HEK293 (cell line): ENCODE results near the gene MYH11.

ENCODE experiments used
- CTCF ChIA-PET: fragments of 350-600 bp; formaldehyde crosslinking; extraction: SDS; loops from one replicate; lab custom pipeline; 2021; ENCODE audit warnings: antibody characterized with exemption; lab: Yijun Ruan, JAX
- POLR2A ChIA-PET: fragments of 300-600 bp; formaldehyde crosslinking; extraction: SDS; loops from one replicate; lab custom pipeline; 2020; ENCODE audit warnings: antibody characterized with exemption, inconsistent platforms; lab: Yijun Ruan, JAX
- H3K27ac ChIP-seq: fragments of 200-500 bp; sonication (Bioruptor generic); 2 replicates; pipeline ENCODE4 v1.5.1; 2014; ENCODE audit warnings: low read depth, low read length, control low read depth, inconsistent platforms; ENCODE audit errors: extremely low read depth
- H3K36me3 ChIP-seq, 2 experiments: fragments of 200-500 bp in 1 of 2; sonication (Bioruptor generic) in 1 of 2; 1 replicate in 1 of 2; 2 replicates in 1 of 2; pipeline ENCODE4 v1.5.1; 2014 to 2017; ENCODE audit warnings: inconsistent platforms in 2 of 2, low read length in 2 of 2; ENCODE audit not compliant: control insufficient read depth in 2 of 2, insufficient read depth in 1 of 2
- H3K4me1 ChIP-seq: fragments of 200-500 bp; sonication (Bioruptor generic); 2 replicates; pipeline ENCODE4 v1.5.1; 2014; ENCODE audit warnings: mild to moderate bottlenecking, low read length, inconsistent platforms; ENCODE audit not compliant: control insufficient read depth, insufficient read depth
- H3K4me3 ChIP-seq: 2 replicates; pipeline ENCODE4 v1.5.1; 2011; ENCODE audit warnings: low read depth, mild to moderate bottlenecking, control low read depth, low read length, moderate library complexity
- H3K9me3 ChIP-seq: fragments of 200-500 bp; sonication (Bioruptor generic); 2 replicates; pipeline ENCODE4 v1.5.1; 2014; ENCODE audit warnings: low read depth, low read length, inconsistent platforms; ENCODE audit not compliant: control insufficient read depth, insufficient read depth
- KLF1 ChIP-seq: fragments of 450-650 bp; formaldehyde crosslinking; IDR thresholded peaks from 2 replicates; pipeline ENCODE4 v1.5.1; 2016; ENCODE audit warnings: missing biosample characterization, missing genetic modification characterization
- ZEB2 ChIP-seq: fragments of 450-650 bp; formaldehyde crosslinking; IDR thresholded peaks from 2 replicates; pipeline ENCODE4 v1.5.1; 2016; ENCODE audit warnings: missing biosample characterization, missing genetic modification characterization
- ZFP37 ChIP-seq: fragments of 450-650 bp; formaldehyde crosslinking; IDR thresholded peaks from 2 replicates; pipeline ENCODE4 v1.5.1; 2016; ENCODE audit warnings: missing biosample characterization, missing genetic modification characterization
- ZNF112 ChIP-seq: fragments of 450-650 bp; formaldehyde crosslinking; IDR thresholded peaks from 2 replicates; pipeline ENCODE4 v1.5.0; 2017; ENCODE audit warnings: missing biosample characterization, missing genetic modification characterization
- ZNF132 ChIP-seq: fragments of 450-650 bp; formaldehyde crosslinking; IDR thresholded peaks from 2 replicates; pipeline ENCODE4 v1.5.1; 2017; ENCODE audit warnings: missing biosample characterization, missing genetic modification characterization, borderline replicate concordance
- ZNF140 ChIP-seq: fragments of 450-650 bp; formaldehyde crosslinking; IDR thresholded peaks from 2 replicates; pipeline ENCODE4 v1.5.1; 2016; ENCODE audit warnings: missing biosample characterization, missing genetic modification characterization
- ZNF157 ChIP-seq: fragments of 450-650 bp; formaldehyde crosslinking; IDR thresholded peaks from 2 replicates; pipeline ENCODE4 v1.5.1; 2016; ENCODE audit warnings: missing biosample characterization, missing genetic modification characterization
- ZNF169 ChIP-seq: fragments of 450-650 bp; formaldehyde crosslinking; IDR thresholded peaks from 2 replicates; pipeline ENCODE4 v1.5.1; 2016; ENCODE audit warnings: missing biosample characterization, missing genetic modification characterization
- ZNF19 ChIP-seq: fragments of 450-650 bp; formaldehyde crosslinking; IDR thresholded peaks from 2 replicates; pipeline ENCODE4; 2016; ENCODE audit warnings: missing biosample characterization, missing genetic modification characterization, low read depth
- ZNF214 ChIP-seq: fragments of 450-650 bp; formaldehyde crosslinking; IDR thresholded peaks from 2 replicates; pipeline ENCODE4 v1.5.1; 2017; ENCODE audit warnings: missing biosample characterization, mild to moderate bottlenecking, missing genetic modification characterization, borderline replicate concordance
- ZNF423 ChIP-seq: fragments of 450-650 bp; formaldehyde crosslinking; IDR thresholded peaks from 2 replicates; pipeline ENCODE4 v1.5.1; 2016; ENCODE audit warnings: missing biosample characterization, missing genetic modification characterization
- ZNF426 ChIP-seq: fragments of 450-650 bp; formaldehyde crosslinking; IDR thresholded peaks from 2 replicates; pipeline ENCODE4 v1.5.1; 2017; ENCODE audit warnings: missing biosample characterization, missing genetic modification characterization, mild to moderate bottlenecking, inconsistent platforms, moderate library complexity
- ZNF548 ChIP-seq: fragments of 450-650 bp; formaldehyde crosslinking; IDR thresholded peaks from 2 replicates; pipeline ENCODE4 v1.5.1; 2016; ENCODE audit warnings: missing biosample characterization, missing genetic modification characterization
- ZNF571 ChIP-seq: fragments of 450-650 bp; formaldehyde crosslinking; IDR thresholded peaks from 2 replicates; pipeline ENCODE4 v1.5.0; 2017; ENCODE audit warnings: missing biosample characterization, missing genetic modification characterization
- ZNF621 ChIP-seq: fragments of 450-650 bp; formaldehyde crosslinking; IDR thresholded peaks from 2 replicates; pipeline ENCODE4 v1.5.1; 2017; ENCODE audit warnings: missing biosample characterization, missing genetic modification characterization
- ZNF629 ChIP-seq: fragments of 450-650 bp; formaldehyde crosslinking; IDR thresholded peaks from 2 replicates; pipeline ENCODE4 v1.5.1; 2017; ENCODE audit warnings: missing biosample characterization, missing genetic modification characterization
- ZNF701 ChIP-seq: fragments of 450-650 bp; formaldehyde crosslinking; IDR thresholded peaks from 2 replicates; pipeline ENCODE4 v1.5.1; 2016; ENCODE audit warnings: missing biosample characterization, missing genetic modification characterization
- ZNF768 ChIP-seq: fragments of 450-650 bp; formaldehyde crosslinking; IDR thresholded peaks from 2 replicates; pipeline ENCODE4 v1.5.1; 2018; ENCODE audit warnings: missing biosample characterization, mild to moderate bottlenecking, missing genetic modification characterization
- ZNF777 ChIP-seq: fragments of 450-650 bp; formaldehyde crosslinking; IDR thresholded peaks from 2 replicates; pipeline ENCODE4 v1.5.1; 2017; ENCODE audit warnings: missing biosample characterization, missing genetic modification characterization, borderline replicate concordance
- ZNF837 ChIP-seq: fragments of 450-650 bp; formaldehyde crosslinking; IDR thresholded peaks from 2 replicates; pipeline ENCODE4 v1.5.1; 2016; ENCODE audit warnings: missing biosample characterization, missing genetic modification characterization
- ZNF843 ChIP-seq: fragments of 450-650 bp; formaldehyde crosslinking; IDR thresholded peaks from 2 replicates; pipeline ENCODE4 v1.5.1; 2016; ENCODE audit warnings: missing biosample characterization, missing genetic modification characterization
- ZSCAN16 ChIP-seq: fragments of 450-650 bp; formaldehyde crosslinking; IDR thresholded peaks from 2 replicates; pipeline ENCODE4 v1.5.1; 2016; ENCODE audit warnings: missing biosample characterization, missing genetic modification characterization
- TF ChIP-seq, protein P1 (sequence below): fragments of 450-650 bp; IDR thresholded peaks from 2 replicates; pipeline ENCODE4 v1.5.1; 2018; ENCODE audit warnings: missing biosample characterization, missing genetic modification characterization
- TF ChIP-seq, protein P2 (sequence below): fragments of 450-650 bp; formaldehyde crosslinking; IDR thresholded peaks from 2 replicates; pipeline ENCODE4 v1.5.1; 2016; ENCODE audit warnings: missing biosample characterization, missing genetic modification characterization
- TF ChIP-seq, protein P3 (sequence below): fragments of 450-650 bp; formaldehyde crosslinking; IDR thresholded peaks from 2 replicates; pipeline ENCODE4 v1.5.1; 2016; ENCODE audit warnings: missing biosample characterization, missing genetic modification characterization
- TF ChIP-seq, protein P4 (sequence below): fragments of 450-650 bp; formaldehyde crosslinking; conservative IDR thresholded peaks from 2 replicates; pipeline ENCODE4 v1.5.1; 2016; ENCODE audit warnings: low read depth, missing biosample characterization, missing genetic modification characterization

MYH11 gene

DNA sequence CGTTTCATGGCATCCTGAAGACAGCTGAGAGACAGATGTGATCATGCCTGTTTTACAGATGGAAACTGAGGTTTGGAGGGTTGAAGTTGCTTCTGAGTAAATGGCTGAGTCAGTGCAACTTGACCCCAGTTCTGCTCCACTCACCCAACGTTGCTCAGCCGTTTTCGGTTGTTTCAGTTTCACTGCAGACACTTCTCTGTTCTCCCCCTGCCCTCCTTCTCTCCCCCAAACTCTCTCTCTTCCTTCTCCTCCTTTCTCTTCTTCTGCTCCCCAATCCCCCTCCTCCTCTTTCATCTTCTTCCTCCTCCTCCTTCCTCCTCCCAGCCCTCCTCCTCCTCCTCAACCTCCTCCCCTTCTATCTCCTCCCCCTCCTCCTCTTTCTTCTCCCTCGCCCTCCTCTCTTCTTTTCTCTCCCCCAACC is 41.0 kb upstream of the MYH11 start (continued):
- TF ChIP-seq ZNF571 (tag by site-specific recombination) (no peak), ZNF701 (tag by site-specific recombination) (no peak), ZNF169 (no peak), ZEB2 (tag by site-specific recombination) (no peak), ZNF140 (no peak), ZNF843 (tag by site-specific recombination) (no peak), ZNF214 (tag by site-specific recombination) (no peak), ZNF19 (tag by site-specific recombination) (no peak), ZNF157 (tag by site-specific recombination) (no peak), ZNF768 (tag by site-specific recombination) (no peak)
- TF ChIP-seq, protein P1, sequence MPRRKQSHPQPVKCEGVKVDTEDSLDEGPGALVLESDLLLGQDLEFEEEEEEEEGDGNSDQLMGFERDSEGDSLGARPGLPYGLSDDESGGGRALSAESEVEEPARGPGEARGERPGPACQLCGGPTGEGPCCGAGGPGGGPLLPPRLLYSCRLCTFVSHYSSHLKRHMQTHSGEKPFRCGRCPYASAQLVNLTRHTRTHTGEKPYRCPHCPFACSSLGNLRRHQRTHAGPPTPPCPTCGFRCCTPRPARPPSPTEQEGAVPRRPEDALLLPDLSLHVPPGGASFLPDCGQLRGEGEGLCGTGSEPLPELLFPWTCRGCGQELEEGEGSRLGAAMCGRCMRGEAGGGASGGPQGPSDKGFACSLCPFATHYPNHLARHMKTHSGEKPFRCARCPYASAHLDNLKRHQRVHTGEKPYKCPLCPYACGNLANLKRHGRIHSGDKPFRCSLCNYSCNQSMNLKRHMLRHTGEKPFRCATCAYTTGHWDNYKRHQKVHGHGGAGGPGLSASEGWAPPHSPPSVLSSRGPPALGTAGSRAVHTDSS (tag by site-specific recombination): peak; percentile 49

DNA sequence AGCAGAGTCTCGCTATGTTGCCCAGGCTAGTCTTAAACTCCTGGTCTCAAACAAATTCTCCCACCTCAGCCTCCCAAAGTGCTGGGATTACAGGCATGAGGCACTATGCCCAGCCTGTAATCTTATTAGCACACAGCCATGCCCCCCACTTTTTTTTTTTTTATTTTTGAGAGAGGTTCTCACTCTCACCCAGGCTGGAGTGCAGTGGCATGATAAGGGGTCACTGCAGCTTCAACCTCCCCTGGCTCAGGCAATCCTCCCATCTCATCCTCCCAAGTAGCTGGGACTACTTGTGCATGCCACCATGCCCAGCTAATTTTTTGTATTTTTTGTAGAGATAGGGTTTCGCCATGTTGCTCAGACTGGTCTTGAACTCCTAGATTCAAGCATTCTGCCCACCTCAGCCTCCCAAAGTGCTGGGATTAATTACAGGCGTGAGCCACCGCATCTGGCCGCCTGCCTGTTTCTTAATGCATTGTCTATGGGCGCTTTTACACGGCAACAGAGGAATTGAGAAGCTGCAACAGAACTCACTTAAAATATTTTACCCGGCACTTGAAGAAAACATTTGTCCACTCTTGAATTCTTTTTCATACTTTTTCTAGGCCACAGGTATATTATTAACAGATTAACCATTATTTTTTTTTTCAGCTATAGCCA is 40.4 kb upstream of the MYH11 start:
- H3K27ac ChIP-seq: no peak overlapping the region
- ChIA-PET POLR2A (no interaction called here), CTCF (no interaction called here)

DNA sequence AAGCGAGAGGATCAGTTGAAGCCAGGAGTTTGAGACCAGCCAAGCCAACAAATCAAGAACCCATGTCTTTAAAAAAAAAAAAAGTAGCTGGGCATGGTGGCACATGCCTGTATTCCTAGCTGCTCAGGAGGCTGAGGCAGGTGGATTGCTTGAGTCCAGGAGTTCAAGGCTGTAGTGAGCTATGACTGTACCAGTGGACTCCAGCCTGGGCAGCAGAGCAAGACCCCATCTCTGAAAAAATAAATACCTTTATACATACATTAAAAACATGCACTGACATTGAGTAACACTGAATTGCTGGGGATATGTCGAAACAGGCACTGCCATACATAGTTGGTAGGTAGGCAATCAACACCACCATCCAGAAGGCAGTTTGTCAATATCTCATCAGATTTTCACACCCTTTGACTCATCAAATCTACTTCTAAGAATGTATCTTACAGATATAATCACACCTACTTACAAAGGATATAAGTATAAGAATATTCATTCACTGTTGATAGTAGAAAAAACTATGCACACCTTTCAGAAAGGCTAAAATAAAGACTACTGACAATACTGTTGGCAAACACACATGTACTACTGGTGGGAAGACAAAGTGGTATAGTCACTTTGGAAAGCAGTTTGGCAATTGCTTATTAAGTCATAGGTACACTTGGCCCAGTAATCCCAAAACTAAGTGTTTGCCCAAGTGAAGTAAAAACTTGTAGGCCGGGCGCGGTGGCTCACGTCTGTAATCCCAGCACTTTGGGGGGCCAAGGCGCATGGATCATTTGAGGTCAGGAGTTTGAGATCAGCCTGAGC is 37.9 kb upstream of the MYH11 start:
- Histone ChIP-seq H3K9me3 (no peaks in the 10 kb centered on the region), H3K4me3 (no peak overlapping the region), H3K36me3 (no peaks in the 10 kb centered on the region), H3K4me1 (0 out of 2 replicates have a peak, but pooled peaks cover under 1% of the 10 kb centered on the region), H3K27ac (no peak overlapping the region)
- POLR2A ChIA-PET: no interaction called here
- CTCF ChIA-PET: no interaction called here
- TF ChIP-seq ZNF629 (tag by site-specific recombination) (no peak), ZSCAN16 (tag by site-specific recombination) (no peak), KLF1 (no peak), ZFP37 (no peak), ZNF777 (no peak), ZNF132 (tag by site-specific recombination) (no peak), ZNF112 (tag by site-specific recombination) (no peak)
- TF ChIP-seq, protein P2, sequence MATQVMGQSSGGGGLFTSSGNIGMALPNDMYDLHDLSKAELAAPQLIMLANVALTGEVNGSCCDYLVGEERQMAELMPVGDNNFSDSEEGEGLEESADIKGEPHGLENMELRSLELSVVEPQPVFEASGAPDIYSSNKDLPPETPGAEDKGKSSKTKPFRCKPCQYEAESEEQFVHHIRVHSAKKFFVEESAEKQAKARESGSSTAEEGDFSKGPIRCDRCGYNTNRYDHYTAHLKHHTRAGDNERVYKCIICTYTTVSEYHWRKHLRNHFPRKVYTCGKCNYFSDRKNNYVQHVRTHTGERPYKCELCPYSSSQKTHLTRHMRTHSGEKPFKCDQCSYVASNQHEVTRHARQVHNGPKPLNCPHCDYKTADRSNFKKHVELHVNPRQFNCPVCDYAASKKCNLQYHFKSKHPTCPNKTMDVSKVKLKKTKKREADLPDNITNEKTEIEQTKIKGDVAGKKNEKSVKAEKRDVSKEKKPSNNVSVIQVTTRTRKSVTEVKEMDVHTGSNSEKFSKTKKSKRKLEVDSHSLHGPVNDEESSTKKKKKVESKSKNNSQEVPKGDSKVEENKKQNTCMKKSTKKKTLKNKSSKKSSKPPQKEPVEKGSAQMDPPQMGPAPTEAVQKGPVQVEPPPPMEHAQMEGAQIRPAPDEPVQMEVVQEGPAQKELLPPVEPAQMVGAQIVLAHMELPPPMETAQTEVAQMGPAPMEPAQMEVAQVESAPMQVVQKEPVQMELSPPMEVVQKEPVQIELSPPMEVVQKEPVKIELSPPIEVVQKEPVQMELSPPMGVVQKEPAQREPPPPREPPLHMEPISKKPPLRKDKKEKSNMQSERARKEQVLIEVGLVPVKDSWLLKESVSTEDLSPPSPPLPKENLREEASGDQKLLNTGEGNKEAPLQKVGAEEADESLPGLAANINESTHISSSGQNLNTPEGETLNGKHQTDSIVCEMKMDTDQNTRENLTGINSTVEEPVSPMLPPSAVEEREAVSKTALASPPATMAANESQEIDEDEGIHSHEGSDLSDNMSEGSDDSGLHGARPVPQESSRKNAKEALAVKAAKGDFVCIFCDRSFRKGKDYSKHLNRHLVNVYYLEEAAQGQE: no peak
- TF ChIP-seq, protein P3, sequence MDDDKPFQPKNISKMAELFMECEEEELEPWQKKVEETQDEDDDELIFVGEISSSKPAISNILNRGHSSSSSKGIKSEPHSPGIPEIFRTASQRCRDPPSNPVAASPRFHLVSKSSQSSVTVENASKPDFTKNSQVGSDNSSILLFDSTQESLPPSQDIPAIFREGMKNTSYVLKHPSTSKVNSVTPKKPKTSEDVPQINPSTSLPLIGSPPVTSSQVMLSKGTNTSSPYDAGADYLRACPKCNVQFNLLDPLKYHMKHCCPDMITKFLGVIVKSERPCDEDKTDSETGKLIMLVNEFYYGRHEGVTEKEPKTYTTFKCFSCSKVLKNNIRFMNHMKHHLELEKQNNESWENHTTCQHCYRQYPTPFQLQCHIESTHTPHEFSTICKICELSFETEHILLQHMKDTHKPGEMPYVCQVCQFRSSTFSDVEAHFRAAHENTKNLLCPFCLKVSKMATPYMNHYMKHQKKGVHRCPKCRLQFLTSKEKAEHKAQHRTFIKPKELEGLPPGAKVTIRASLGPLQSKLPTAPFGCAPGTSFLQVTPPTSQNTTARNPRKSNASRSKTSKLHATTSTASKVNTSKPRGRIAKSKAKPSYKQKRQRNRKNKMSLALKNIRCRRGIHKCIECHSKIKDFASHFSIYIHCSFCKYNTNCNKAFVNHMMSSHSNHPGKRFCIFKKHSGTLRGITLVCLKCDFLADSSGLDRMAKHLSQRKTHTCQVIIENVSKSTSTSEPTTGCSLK: no peak
- TF ChIP-seq, protein P4, sequence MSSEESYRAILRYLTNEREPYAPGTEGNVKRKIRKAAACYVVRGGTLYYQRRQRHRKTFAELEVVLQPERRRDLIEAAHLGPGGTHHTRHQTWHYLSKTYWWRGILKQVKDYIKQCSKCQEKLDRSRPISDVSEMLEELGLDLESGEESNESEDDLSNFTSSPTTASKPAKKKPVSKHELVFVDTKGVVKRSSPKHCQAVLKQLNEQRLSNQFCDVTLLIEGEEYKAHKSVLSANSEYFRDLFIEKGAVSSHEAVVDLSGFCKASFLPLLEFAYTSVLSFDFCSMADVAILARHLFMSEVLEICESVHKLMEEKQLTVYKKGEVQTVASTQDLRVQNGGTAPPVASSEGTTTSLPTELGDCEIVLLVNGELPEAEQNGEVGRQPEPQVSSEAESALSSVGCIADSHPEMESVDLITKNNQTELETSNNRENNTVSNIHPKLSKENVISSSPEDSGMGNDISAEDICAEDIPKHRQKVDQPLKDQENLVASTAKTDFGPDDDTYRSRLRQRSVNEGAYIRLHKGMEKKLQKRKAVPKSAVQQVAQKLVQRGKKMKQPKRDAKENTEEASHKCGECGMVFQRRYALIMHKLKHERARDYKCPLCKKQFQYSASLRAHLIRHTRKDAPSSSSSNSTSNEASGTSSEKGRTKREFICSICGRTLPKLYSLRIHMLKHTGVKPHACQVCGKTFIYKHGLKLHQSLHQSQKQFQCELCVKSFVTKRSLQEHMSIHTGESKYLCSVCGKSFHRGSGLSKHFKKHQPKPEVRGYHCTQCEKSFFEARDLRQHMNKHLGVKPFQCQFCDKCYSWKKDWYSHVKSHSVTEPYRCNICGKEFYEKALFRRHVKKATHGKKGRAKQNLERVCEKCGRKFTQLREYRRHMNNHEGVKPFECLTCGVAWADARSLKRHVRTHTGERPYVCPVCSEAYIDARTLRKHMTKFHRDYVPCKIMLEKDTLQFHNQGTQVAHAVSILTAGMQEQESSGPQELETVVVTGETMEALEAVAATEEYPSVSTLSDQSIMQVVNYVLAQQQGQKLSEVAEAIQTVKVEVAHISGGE (tag by site-specific recombination): no peak

More for the DNA sequence above, 40.4 kb upstream of the MYH11 start:
- Histone ChIP-seq H3K4me3 (no peak overlapping the region), H3K36me3 (no peaks in the 10 kb centered on the region), H3K4me1 (0 out of 2 replicates have a peak, but pooled peaks cover 2% of the 10 kb centered on the region), H3K9me3 (no peaks in the 10 kb centered on the region)
- TF ChIP-seq ZNF621 (tag by site-specific recombination) (no peak), ZNF548 (tag by site-specific recombination) (no peak), ZNF426 (tag by site-specific recombination) (no peak), ZNF423 (tag by site-specific recombination) (no peak), ZNF837 (no peak)
